Endometrium (tissue), 2 donors: ENCODE data around the gene MAGED4.
"Not testable (repeated sequence)": the region's sequence is repeated elsewhere in the genome, so short reads cannot be mapped to it uniquely, and the experiment has no call there.

Experiments used
- FAIRE-seq: peaks from 2 replicates; lab custom pipeline; 2012; peaks lifted over from hg19 to GRCh38; lab: Jason Lieb, UNC
- donor health status: control.
- donor health status: control.

Gene MAGED4

GRCh38 chrX:52184440-52185077, at the start of gene MAGED4:
Gene MAGED4, plus strand, starts transcription at chrX:52184888. Its CDS starts 1,035 bp downstream, at chrX:52185923.
- not testable (repeated sequence) for FAIRE-seq

- no peak for FAIRE-seq
These were observed 45.7 kb upstream of the MAGED4 start for GRCh38 chrX:52138830-52139544.

- FAIRE-seq: no peak
These were observed 45.2 kb upstream of the MAGED4 start for GRCh38 chrX:52139545-52139895.

- no peak for FAIRE-seq
These were observed 44.7 kb upstream of the MAGED4 start for GRCh38 chrX:52140020-52140419.

GRCh38 chrX:52150667-52151066, 34.0 kb upstream of the MAGED4 start:
- not testable (repeated sequence) for FAIRE-seq

GRCh38 chrX:52160140-52160539, 24.5 kb upstream of the MAGED4 start:
- not testable (repeated sequence) for FAIRE-seq

- FAIRE-seq: no peak
These were observed 17.8 kb upstream of the MAGED4 start for GRCh38 chrX:52166840-52167239.

GRCh38 chrX:52171055-52171454, 13.6 kb upstream of the MAGED4 start:
- not testable (repeated sequence) for FAIRE-seq

- not testable (repeated sequence) for FAIRE-seq
These were observed 378 bp downstream of the MAGED4 start for GRCh38 chrX:52185078-52185453.

- FAIRE-seq: not testable (repeated sequence)
These were observed 26.7 kb downstream of the MAGED4 start for GRCh38 chrX:52211405-52211804.

GRCh38 chrX:52213276-52213675, 28.6 kb downstream of the MAGED4 start:
- no peak for FAIRE-seq

GRCh38 chrX:52216541-52216940, 31.9 kb downstream of the MAGED4 start:
- no peak for FAIRE-seq

GRCh38 chrX:52217494-52218160, 32.9 kb downstream of the MAGED4 start:
- no peak for FAIRE-seq

- no peak for FAIRE-seq
These were observed 36.2 kb downstream of the MAGED4 start for GRCh38 chrX:52220936-52221335.
